ENCODE data around the gene DHRS1.

DHRS1 gene

GRCh38 chr14:24299255-24300191 is at the start of gene DHRS1, which contains the start of gene NOP9:
Gene DHRS1 (minus strand): TSS chr14:24299780. CDS start chr14:24299106, 674 bp downstream.
Gene NOP9 (plus strand): TSS chr14:24299850. CDS start chr14:24299955, 105 bp downstream.
- peak; percentile 72 to 91 for DNase-seq

- no peak for DNase-seq
These were observed 48.6 kb upstream of the DHRS1 start for GRCh38 chr14:24348186-24348585.

- DNase-seq, result no peak
These were observed 47.6 kb upstream of the DHRS1 start for GRCh38 chr14:24347134-24347533.

GRCh38 chr14:24343795-24344660 is 44.4 kb upstream of the DHRS1 start:
- no peak for DNase-seq

GRCh38 chr14:24342889-24343288 is 43.3 kb upstream of the DHRS1 start:
- no peak for DNase-seq

GRCh38 chr14:24340606-24341005 is 41.0 kb upstream of the DHRS1 start:
- peak in 1 of 2 experiments; percentile 23 for DNase-seq

- no peak for DNase-seq
These were observed 39.9 kb upstream of the DHRS1 start, which contains the start of gene RIPK3 for GRCh38 chr14:24339284-24340151. Gene RIPK3 (minus strand): TSS chr14:24339991. CDS start chr14:24339826, 165 bp downstream.

- DNase-seq, result no peak
These were observed 39.3 kb upstream of the DHRS1 start for GRCh38 chr14:24338843-24339242.

- no peak for DNase-seq
These were observed 38.2 kb upstream of the DHRS1 start for GRCh38 chr14:24337824-24338175.

- no peak for DNase-seq
These were observed 37.7 kb upstream of the DHRS1 start for GRCh38 chr14:24337144-24337823.

GRCh38 chr14:24335461-24336171 is 36.0 kb upstream of the DHRS1 start:
- no peak for DNase-seq

- no peak for DNase-seq
These were observed 35.1 kb upstream of the DHRS1 start, which contains the start of gene ADCY4 for GRCh38 chr14:24334431-24335291. Gene ADCY4 (minus strand): TSS chr14:24335071. CDS start chr14:24334652, 419 bp downstream.

GRCh38 chr14:24332268-24332993 is 32.9 kb upstream of the DHRS1 start:
- DNase-seq, result peak; percentile 41 to 80

GRCh38 chr14:24331731-24332267 is 32.2 kb upstream of the DHRS1 start:
- DNase-seq, result no peak

GRCh38 chr14:24330973-24331674 is 31.5 kb upstream of the DHRS1 start:
- DNase-seq, result no peak

- DNase-seq, result no peak
These were observed 30.2 kb upstream of the DHRS1 start for GRCh38 chr14:24329736-24330135.

GRCh38 chr14:24329073-24329663 is 29.6 kb upstream of the DHRS1 start:
- no peak for DNase-seq

GRCh38 chr14:24327914-24328313 is 28.3 kb upstream of the DHRS1 start:
- peak in 1 of 2 experiments; percentile 27 for DNase-seq

Measured in NCI-H526 (cell line).